Fibroblast of the aortic adventitia (primary cell): ENCODE measurements around the gene KIAA1217. TPM values are rescaled to one million over a fixed set of nuclear protein-coding genes. Genes with fewer than 3 reads are reported as not detected.

Source experiments
- DNase-seq: peaks from one replicate; pipeline ENCODE4 v3.0.0-alpha.2; 2010; ENCODE audit warnings: low read depth
- H3K4me3 ChIP-seq: 2 replicates; pipeline ENCODE4 v1.5.1; 2011; ENCODE audit warnings: low read depth, mild to moderate bottlenecking, control low read depth, low read length, moderate library complexity
- total RNA-seq: library from RNA; depleted of rRNA; stranded (reverse); fragments of >200 nt; gene quantifications from 2 replicates; pipeline ENCODE4 v1.2.3, GENCODE V29; 2012; ENCODE audit warnings: low replicate concordance
- TF ChIP-seq, protein P1 (sequence below): IDR thresholded peaks from 2 replicates; pipeline ENCODE4 v1.5.1; 2011; ENCODE audit warnings: mild to moderate bottlenecking, low read length, control low read depth, inconsistent platforms; ENCODE audit not compliant: insufficient read depth

Gene KIAA1217
- total RNA-seq, 1 donor: 12.5 TPM

DNA sequence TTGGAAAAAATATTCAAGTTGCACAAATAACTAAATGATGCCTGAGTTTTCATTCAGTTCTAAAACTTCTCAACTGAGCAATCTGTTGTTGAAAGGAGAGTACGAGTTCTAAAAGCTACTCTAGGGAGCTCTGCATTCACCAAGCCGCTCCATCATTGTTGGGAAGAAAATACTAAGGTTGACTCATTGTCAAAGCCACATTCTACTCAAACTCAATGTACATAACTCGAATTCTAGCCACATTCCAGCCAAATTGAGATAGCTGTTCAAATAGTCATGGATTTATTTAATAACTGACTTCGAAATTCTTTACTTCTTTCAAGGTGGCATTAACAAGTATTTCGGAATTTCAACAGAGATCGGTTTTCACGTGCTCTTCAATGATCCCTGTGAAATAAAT, 63.4 kb downstream of the KIAA1217 start:
- DNase-seq: peak; percentile 33
- TF ChIP-seq, protein P1, sequence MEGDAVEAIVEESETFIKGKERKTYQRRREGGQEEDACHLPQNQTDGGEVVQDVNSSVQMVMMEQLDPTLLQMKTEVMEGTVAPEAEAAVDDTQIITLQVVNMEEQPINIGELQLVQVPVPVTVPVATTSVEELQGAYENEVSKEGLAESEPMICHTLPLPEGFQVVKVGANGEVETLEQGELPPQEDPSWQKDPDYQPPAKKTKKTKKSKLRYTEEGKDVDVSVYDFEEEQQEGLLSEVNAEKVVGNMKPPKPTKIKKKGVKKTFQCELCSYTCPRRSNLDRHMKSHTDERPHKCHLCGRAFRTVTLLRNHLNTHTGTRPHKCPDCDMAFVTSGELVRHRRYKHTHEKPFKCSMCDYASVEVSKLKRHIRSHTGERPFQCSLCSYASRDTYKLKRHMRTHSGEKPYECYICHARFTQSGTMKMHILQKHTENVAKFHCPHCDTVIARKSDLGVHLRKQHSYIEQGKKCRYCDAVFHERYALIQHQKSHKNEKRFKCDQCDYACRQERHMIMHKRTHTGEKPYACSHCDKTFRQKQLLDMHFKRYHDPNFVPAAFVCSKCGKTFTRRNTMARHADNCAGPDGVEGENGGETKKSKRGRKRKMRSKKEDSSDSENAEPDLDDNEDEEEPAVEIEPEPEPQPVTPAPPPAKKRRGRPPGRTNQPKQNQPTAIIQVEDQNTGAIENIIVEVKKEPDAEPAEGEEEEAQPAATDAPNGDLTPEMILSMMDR: no peak
- no peak overlapping the region for H3K4me3 ChIP-seq

DNA sequence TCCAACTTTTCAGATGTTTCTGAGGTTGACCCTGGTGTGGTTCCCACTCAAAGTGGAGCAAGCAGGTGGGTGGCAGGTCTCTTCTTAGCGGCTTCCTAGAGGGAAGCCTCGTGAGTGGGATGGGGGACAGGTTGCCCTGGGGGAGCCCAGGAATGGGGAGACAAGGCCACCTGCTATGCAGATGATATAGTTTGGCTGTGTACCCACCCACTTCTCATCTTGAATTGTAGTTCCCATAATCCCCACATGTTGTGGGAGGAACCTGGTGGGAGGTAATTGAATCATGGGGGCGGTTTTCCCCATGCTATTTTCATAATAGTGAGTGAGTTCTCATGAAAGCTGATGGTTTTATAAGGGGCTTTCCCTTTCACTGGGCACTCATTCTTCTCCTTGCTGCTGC, 68.3 kb downstream of the KIAA1217 start:
- DNase-seq: no peak
- TF ChIP-seq, protein P1: no peak
- no peak overlapping the region for H3K4me3 ChIP-seq

GRCh38 chr10:24277771-24278170, 68.8 kb downstream of the KIAA1217 start:
- TF ChIP-seq, protein P1: no peak
- peak overlapping the region; percentile 2 for H3K4me3 ChIP-seq
- DNase-seq: peak; percentile 89

- TF ChIP-seq, protein P1: no peak
- DNase-seq: peak; percentile 92
- peak overlapping the region; percentile 2 for H3K4me3 ChIP-seq
These were observed 69.4 kb downstream of the KIAA1217 start for GRCh38 chr10:24278176-24278889.

- DNase-seq: no peak
- no peak overlapping the region for H3K4me3 ChIP-seq
- TF ChIP-seq, protein P1: no peak
These were observed 70.2 kb downstream of the KIAA1217 start for GRCh38 chr10:24279166-24279565.

GRCh38 chr10:24287559-24288195, 78.7 kb downstream of the KIAA1217 start:
- TF ChIP-seq, protein P1: no peak
- no peak for DNase-seq
- no peak overlapping the region for H3K4me3 ChIP-seq
